Measurements from ENCODE around the gene ATF5. TPM values are rescaled to one million over a fixed set of nuclear protein-coding genes. Genes with fewer than 3 reads are reported as not detected.

The ATF5 gene
- total RNA-seq, 5 donors from 2014 or later (not counting 1 experiment from before 2014, with no cell fraction given): 8.5 to 18.9 (median 11.2) TPM

DNA sequence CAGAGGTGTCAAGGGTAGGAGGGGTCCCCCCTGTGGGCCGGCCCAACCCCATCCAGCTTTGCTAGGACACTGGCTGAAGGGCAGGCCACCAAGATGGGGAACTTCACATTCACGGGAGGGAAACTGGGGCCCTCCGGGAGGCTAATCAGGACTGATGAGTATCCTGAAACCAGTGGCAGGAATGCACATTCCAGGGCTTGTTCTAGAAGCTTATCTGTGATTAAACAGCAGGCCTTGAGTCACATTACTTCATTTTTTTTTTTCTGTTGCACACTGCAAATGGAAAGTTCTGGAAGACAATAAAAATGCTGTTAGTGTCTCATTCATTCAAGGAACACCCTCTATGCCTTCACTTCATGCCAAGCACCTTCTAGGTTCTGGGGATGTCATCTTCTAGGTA is 47.5 kb downstream of the ATF5 start:
- Mint-ChIP-seq H3K4me3 (no peak overlapping the region), H3K36me3 (peaks cover 20% of the 10 kb centered on the region), H3K27me3 (no peaks in the 10 kb centered on the region), H3K27ac (no peak overlapping the region), H3K4me1 (no peaks in the 10 kb centered on the region), H3K9me3 (no peaks in the 10 kb centered on the region)
- Histone ChIP-seq H3K27ac (ENCODE audit: low read length) (no peak overlapping the region), H3K36me3 (ENCODE audit: control insufficient read depth in 2 of 2, extremely low read depth in 1 of 2, insufficient read depth in 1 of 2, low read length in 1 of 2) (peaks cover 7 to 55% of the 10 kb centered on the region in 2 donors), H3K27me3 (replicated peaks in 1 of 2; ENCODE audit: control insufficient read depth in 2 of 2, extremely low read depth in 1 of 2, insufficient read depth in 2 of 2, low read length in 1 of 2) (no peaks in the 10 kb centered on the region), H3K4me1 (ENCODE audit: control insufficient read depth in 1 of 2, extremely low read depth in 1 of 2, insufficient read depth in 2 of 2, low read length in 2 of 2) (no peaks in the 10 kb centered on the region), H3K4me3 (ENCODE audit: control insufficient read depth in 1 of 2, extremely low read depth in 1 of 2, low read length in 1 of 2) (no peak overlapping the region), H3K9me3 (no peaks in the 10 kb centered on the region)
- CTCF ChIA-PET: no interaction called here
- DNase-seq (no peak), ATAC-seq (replicated peaks in 1 of 4) (no peak)
- WGBS (ENCODE audit: insufficient coverage): 100% methylated on average over 3 of the region's 3 CpGs
- POLR2A ChIA-PET: no interaction called here

DNA sequence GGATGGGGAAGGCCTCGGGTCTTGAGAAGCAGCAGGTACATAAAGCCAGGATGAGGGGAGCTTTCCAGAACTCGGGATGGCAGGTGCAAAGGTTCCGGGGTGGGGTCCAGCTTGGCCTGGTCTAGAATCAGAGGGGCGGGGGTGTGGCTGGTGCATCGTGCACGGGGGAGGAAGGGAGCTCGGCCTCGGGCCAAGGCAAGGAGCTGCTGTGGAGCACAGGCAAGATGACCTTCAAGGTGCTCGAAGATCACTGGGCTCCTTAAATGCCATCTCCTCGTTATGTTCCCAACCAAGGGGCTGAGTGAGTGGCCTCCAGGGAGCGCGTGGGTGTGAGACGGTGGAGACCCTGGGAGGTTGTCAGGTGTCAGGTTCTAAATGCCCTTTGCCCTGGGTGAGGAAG is 48.1 kb downstream of the ATF5 start:
- ChIA-PET CTCF (no interaction called here), POLR2A (no interaction called here)
- H3K27me3 ChIP-seq (replicated peaks in 1 of 2; ENCODE audit: control insufficient read depth in 2 of 2, extremely low read depth in 1 of 2, insufficient read depth in 2 of 2, low read length in 1 of 2): no peaks in the 10 kb centered on the region
- H3K36me3 ChIP-seq (ENCODE audit: control insufficient read depth in 2 of 2, extremely low read depth in 1 of 2, insufficient read depth in 1 of 2, low read length in 1 of 2): peaks cover 7 to 59% of the 10 kb centered on the region in 2 donors
- Mint-ChIP-seq H3K4me1 (no peaks in the 10 kb centered on the region), H3K9me3 (no peaks in the 10 kb centered on the region), H3K27me3 (no peaks in the 10 kb centered on the region), H3K27ac (no peak overlapping the region), H3K4me3 (no peak overlapping the region), H3K36me3 (peaks cover 25% of the 10 kb centered on the region)
- ATAC-seq (replicated peaks in 1 of 4) (no peak), DNase-seq (no peak)
- no peak overlapping the region for H3K4me3 ChIP-seq (ENCODE audit: control insufficient read depth in 1 of 2, extremely low read depth in 1 of 2, low read length in 1 of 2)
- no peak overlapping the region for H3K27ac ChIP-seq (ENCODE audit: low read length)
- H3K4me1 ChIP-seq (ENCODE audit: control insufficient read depth in 1 of 2, extremely low read depth in 1 of 2, insufficient read depth in 2 of 2, low read length in 2 of 2): no peaks in the 10 kb centered on the region
- no peaks in the 10 kb centered on the region for H3K9me3 ChIP-seq
- 97% methylated on average over 12 of the region's 13 CpGs for WGBS (ENCODE audit: insufficient coverage)

DNA sequence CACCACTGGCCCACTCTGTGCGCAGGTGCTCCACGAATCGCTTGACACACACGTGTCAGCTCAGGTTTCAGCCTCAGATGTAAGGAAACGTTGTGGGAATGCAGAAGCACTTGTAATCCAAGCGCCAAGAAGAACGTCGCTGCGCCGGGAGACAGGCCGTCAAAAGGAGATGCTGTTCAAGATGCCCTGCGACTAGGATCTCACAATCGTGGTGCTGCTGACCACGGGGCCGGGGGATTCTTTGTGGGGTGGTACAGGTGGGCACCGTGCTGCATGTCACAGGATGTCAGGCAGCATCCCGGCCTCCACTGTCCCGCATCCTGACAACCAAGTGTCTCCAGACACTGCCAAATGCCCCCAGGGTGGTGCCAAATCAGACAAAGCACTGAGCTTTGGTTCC is 48.9 kb downstream of the ATF5 start:
- Histone ChIP-seq H3K27me3 (replicated peaks in 1 of 2; ENCODE audit: control insufficient read depth in 2 of 2, extremely low read depth in 1 of 2, insufficient read depth in 2 of 2, low read length in 1 of 2) (no peaks in the 10 kb centered on the region), H3K27ac (ENCODE audit: low read length) (no peak overlapping the region), H3K36me3 (ENCODE audit: control insufficient read depth in 2 of 2, extremely low read depth in 1 of 2, insufficient read depth in 1 of 2, low read length in 1 of 2) (peaks cover 7 to 63% of the 10 kb centered on the region in 2 donors), H3K4me1 (ENCODE audit: control insufficient read depth in 1 of 2, extremely low read depth in 1 of 2, insufficient read depth in 2 of 2, low read length in 2 of 2) (no peaks in the 10 kb centered on the region), H3K9me3 (no peaks in the 10 kb centered on the region), H3K4me3 (ENCODE audit: control insufficient read depth in 1 of 2, extremely low read depth in 1 of 2, low read length in 1 of 2) (no peak overlapping the region)
- 94% methylated on average over 18 of the region's 18 CpGs for WGBS (ENCODE audit: insufficient coverage)
- peaks cover 25% of the 10 kb centered on the region for H3K36me3 Mint-ChIP-seq
- no peak overlapping the region for H3K4me3 Mint-ChIP-seq
- no peaks in the 10 kb centered on the region for H3K27me3 Mint-ChIP-seq
- CTCF ChIA-PET: no interaction called here
- no peak overlapping the region for H3K27ac Mint-ChIP-seq
- ATAC-seq (replicated peaks in 1 of 4) (no peak), DNase-seq (no peak)
- POLR2A ChIA-PET: no interaction called here
- peaks cover 0 to 4% (median 2%) of the 10 kb centered on the region in 3 donors for H3K4me1 Mint-ChIP-seq
- H3K9me3 Mint-ChIP-seq: no peaks in the 10 kb centered on the region

DNA sequence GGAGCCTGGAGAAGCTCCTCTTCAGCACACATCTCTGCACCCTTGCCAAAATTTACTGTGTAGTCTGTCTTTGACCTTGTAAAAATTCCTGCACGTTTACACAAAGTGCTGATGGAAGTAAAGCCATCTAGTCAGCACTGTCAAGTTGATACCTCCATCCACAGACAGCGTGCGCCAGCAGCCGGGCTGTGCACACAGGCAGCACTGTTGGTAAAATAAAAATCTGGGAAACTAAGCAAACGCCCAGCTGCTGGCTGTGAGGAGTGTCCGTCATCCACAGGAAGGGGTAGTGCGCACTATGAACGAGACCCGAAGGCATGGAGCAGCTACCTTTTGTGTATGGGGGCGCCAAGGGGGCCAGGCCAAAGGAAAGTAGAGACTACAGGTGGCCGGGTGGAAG is 49.3 kb downstream of the ATF5 start:
- Mint-ChIP-seq H3K4me3 (no peak overlapping the region), H3K27me3 (no peaks in the 10 kb centered on the region), H3K27ac (no peak overlapping the region), H3K9me3 (no peaks in the 10 kb centered on the region), H3K4me1 (peaks cover 0 to 4% (median 2%) of the 10 kb centered on the region in 3 donors), H3K36me3 (peaks cover 25% of the 10 kb centered on the region)
- CTCF ChIA-PET: no interaction called here
- DNase-seq (no peak), ATAC-seq (replicated peaks in 1 of 4) (no peak)
- Histone ChIP-seq H3K9me3 (no peaks in the 10 kb centered on the region), H3K27me3 (replicated peaks in 1 of 2; ENCODE audit: control insufficient read depth in 2 of 2, extremely low read depth in 1 of 2, insufficient read depth in 2 of 2, low read length in 1 of 2) (no peaks in the 10 kb centered on the region), H3K36me3 (ENCODE audit: control insufficient read depth in 2 of 2, extremely low read depth in 1 of 2, insufficient read depth in 1 of 2, low read length in 1 of 2) (peaks cover 7 to 63% of the 10 kb centered on the region in 2 donors), H3K4me3 (ENCODE audit: control insufficient read depth in 1 of 2, extremely low read depth in 1 of 2, low read length in 1 of 2) (no peak overlapping the region), H3K4me1 (ENCODE audit: control insufficient read depth in 1 of 2, extremely low read depth in 1 of 2, insufficient read depth in 2 of 2, low read length in 2 of 2) (peaks cover 0 to 3% of the 10 kb centered on the region in 2 experiments), H3K27ac (ENCODE audit: low read length) (no peak overlapping the region)
- POLR2A ChIA-PET: no interaction called here
- WGBS (ENCODE audit: insufficient coverage): 94% methylated on average over 8 of the region's 11 CpGs

DNA sequence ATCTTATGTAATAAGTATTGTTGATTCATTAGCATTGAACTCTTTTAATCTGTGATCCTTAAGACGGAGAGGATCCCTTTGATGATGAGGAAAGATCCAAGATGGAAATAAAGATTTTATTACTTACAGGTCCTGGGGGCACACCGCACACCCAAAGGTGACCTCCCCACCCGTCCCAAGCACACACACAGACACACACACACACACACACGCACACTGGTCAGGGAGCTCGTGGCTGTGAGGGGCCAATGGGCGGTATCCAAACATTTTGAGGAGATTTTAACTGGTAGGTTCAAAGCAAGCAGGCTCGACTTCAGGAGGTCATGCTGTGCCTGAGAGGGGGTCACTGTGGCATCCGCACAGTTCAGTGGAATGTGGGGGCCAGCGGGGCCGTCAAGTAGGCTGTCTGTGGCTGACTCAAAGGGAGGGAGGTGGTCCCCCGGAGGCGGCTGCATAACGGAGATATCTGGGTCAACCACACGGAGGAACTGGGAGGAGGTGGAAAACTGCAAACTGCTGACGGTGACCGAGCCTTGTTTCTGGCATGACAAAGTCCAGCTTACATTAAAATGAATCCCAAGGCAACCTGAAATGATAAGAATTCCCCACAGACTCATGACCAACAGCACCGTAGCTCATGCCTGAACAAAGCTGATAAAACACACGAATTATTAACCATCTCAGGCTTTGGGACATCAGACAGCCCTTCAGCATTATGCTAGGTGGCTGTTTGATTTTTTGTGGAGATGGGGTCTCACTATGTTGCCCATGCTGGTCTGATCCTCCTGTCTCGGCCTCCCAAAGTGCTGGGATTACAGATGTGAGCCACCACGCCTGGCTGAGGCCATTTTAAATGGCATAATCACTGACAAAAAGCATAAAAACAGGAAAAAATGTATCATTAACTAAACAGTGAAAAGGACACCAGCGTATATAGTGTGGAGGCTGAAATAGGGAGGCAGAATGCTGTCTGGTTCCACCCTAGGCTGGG is 52.9 kb downstream of the ATF5 start:
- H3K9me3 ChIP-seq: no peaks in the 10 kb centered on the region
- ChIA-PET CTCF (interaction anchor here in 1 of 2 donors (0.5 kb wide), 1 partner anchor 46 kb away, joined by 4 read pairs; no protein-coding TSS in a partner anchor), POLR2A (no interaction called here)
- Mint-ChIP-seq H3K4me3 (no peak overlapping the region), H3K4me1 (peaks cover 0 to 4% (median 2%) of the 10 kb centered on the region in 3 donors), H3K36me3 (peaks cover 38% of the 10 kb centered on the region), H3K27me3 (no peaks in the 10 kb centered on the region), H3K9me3 (no peaks in the 10 kb centered on the region), H3K27ac (no peak overlapping the region)
- H3K4me1 ChIP-seq (ENCODE audit: control insufficient read depth in 1 of 2, extremely low read depth in 1 of 2, insufficient read depth in 2 of 2, low read length in 2 of 2): peaks cover 0 to 5% of the 10 kb centered on the region in 2 experiments
- H3K27me3 ChIP-seq (replicated peaks in 1 of 2; ENCODE audit: control insufficient read depth in 2 of 2, extremely low read depth in 1 of 2, insufficient read depth in 2 of 2, low read length in 1 of 2): no peaks in the 10 kb centered on the region
- WGBS (ENCODE audit: insufficient coverage): 92% methylated on average over 14 of the region's 21 CpGs
- no peak overlapping the region for H3K4me3 ChIP-seq (ENCODE audit: control insufficient read depth in 1 of 2, extremely low read depth in 1 of 2, low read length in 1 of 2)
- DNase-seq (no peak), ATAC-seq (replicated peaks in 1 of 4) (no peak)
- peaks cover 7 to 68% of the 10 kb centered on the region in 2 donors for H3K36me3 ChIP-seq (ENCODE audit: control insufficient read depth in 2 of 2, extremely low read depth in 1 of 2, insufficient read depth in 1 of 2, low read length in 1 of 2)
- no peak overlapping the region for H3K27ac ChIP-seq (ENCODE audit: low read length)
